Left ventricle myocardium inferior (tissue), 1 donor: ENCODE results near the gene NFATC4. TPM values are rescaled to one million over a fixed set of nuclear protein-coding genes. Genes with fewer than 3 reads are reported as not detected.
"Not testable (repeated sequence)": the region's sequence is repeated elsewhere in the genome, so short reads cannot be mapped to it uniquely, and the experiment has no call there.

Source experiments
- DNase-seq: peaks from one replicate; pipeline ENCODE4 v3.0.0-alpha.2; 2020
- H3K27ac ChIP-seq: fragments of 200-600 bp; replicated peaks from 2 replicates; pipeline ENCODE4 v1.8.0; 2021
- H3K27me3 ChIP-seq: fragments of 200-600 bp; 2 replicates; pipeline ENCODE4 v1.8.0; 2021; ENCODE audit warnings: low read depth
- H3K36me3 ChIP-seq: fragments of 200-600 bp; 2 replicates; pipeline ENCODE4 v1.8.0; 2021
- H3K4me1 ChIP-seq: fragments of 200-600 bp; 2 replicates; pipeline ENCODE4 v1.8.0; 2021
- H3K4me3 ChIP-seq: fragments of 200-600 bp; 2 replicates; pipeline ENCODE4 v1.8.0; 2021; ENCODE audit warnings: mild to moderate bottlenecking, moderate library complexity
- H3K9me3 ChIP-seq: fragments of 200-600 bp; replicated peaks from 2 replicates; pipeline ENCODE4 v1.8.0; 2021
- CTCF ChIP-seq: fragments of 200-600 bp; IDR thresholded peaks from 2 replicates; pipeline ENCODE4 v1.8.0; 2021; ENCODE audit warnings: antibody characterized with exemption, mild to moderate bottlenecking, borderline replicate concordance
- intact Hi-C: fragments of 100-400 bp; cut with micrococcal nuclease; formaldehyde crosslinking; loops from one replicate; pipeline ENCODE4 v1.11.0; 2022
- total RNA-seq: library from RNA; stranded (reverse); fragmentation: NEBNext Ultra II Directional; extraction: Animal tissue kit (Norgen Biotek cat#: 25700); gene quantifications from one replicate; pipeline ENCODE4 v1.2.1, GENCODE V29; 2021
- donor health status: DM: no; HTN: yes; CAD: no; lungs with severe emphysema.

The NFATC4 gene
- total RNA-seq, 1 donor from 2014 or later, result 20.6 TPM

GRCh38 chr14:24387009-24387345 is 19.0 kb downstream of the NFATC4 start:
- Histone ChIP-seq H3K36me3 (no peaks in the 10 kb centered on the region), H3K27me3 (peaks cover 10% of the 10 kb centered on the region), H3K4me1 (peaks cover 11% of the 10 kb centered on the region), H3K4me3 (no peak overlapping the region), H3K9me3 (no peaks in the 10 kb centered on the region), H3K27ac (no peak overlapping the region)
- no peak for TF ChIP-seq CTCF
- intact Hi-C loops, result no loop called here
- DNase-seq, result no peak

GRCh38 chr14:24387579-24387978 is 19.6 kb downstream of the NFATC4 start:
- H3K27ac ChIP-seq, H3K4me1 ChIP-seq, DNase-seq, intact Hi-C loops, H3K36me3 ChIP-seq, H3K4me3 ChIP-seq, H3K9me3 ChIP-seq: not testable (repeated sequence)
- H3K27me3 ChIP-seq, result peaks cover 13% of the 10 kb centered on the region

GRCh38 chr14:24388474-24389179 is 20.6 kb downstream of the NFATC4 start:
- TF ChIP-seq CTCF, result no peak
- H3K27me3 ChIP-seq, result peaks cover 13% of the 10 kb centered on the region
- no peaks in the 10 kb centered on the region for H3K36me3 ChIP-seq
- H3K4me3 ChIP-seq, result no peak overlapping the region
- DNase-seq, result no peak
- peaks cover 10% of the 10 kb centered on the region for H3K4me1 ChIP-seq
- no peaks in the 10 kb centered on the region for H3K9me3 ChIP-seq
- intact Hi-C loops, result no loop called here
- H3K27ac ChIP-seq, result peak overlapping the region; percentile 30

GRCh38 chr14:24389226-24389848 is 21.4 kb downstream of the NFATC4 start:
- no peak for DNase-seq
- H3K36me3 ChIP-seq, result no peaks in the 10 kb centered on the region
- TF ChIP-seq CTCF, result no peak
- no peaks in the 10 kb centered on the region for H3K9me3 ChIP-seq
- H3K27ac ChIP-seq, result peak overlapping the region; percentile 30
- H3K4me3 ChIP-seq, result no peak overlapping the region
- intact Hi-C loops, result no loop called here
- H3K27me3 ChIP-seq, result peaks cover 13% of the 10 kb centered on the region
- H3K4me1 ChIP-seq, result peaks cover 10% of the 10 kb centered on the region

GRCh38 chr14:24390701-24391468 is 22.9 kb downstream of the NFATC4 start:
- intact Hi-C loops, result no loop called here
- DNase-seq, result no peak
- Histone ChIP-seq H3K4me1 (peaks cover 10% of the 10 kb centered on the region), H3K36me3 (no peaks in the 10 kb centered on the region), H3K27me3 (peaks cover 13% of the 10 kb centered on the region), H3K9me3 (no peaks in the 10 kb centered on the region), H3K27ac (no peak overlapping the region), H3K4me3 (no peak overlapping the region)
- no peak for TF ChIP-seq CTCF
